Breast epithelium (tissue), 3 donors: ENCODE results near the gene DNAJB12.

Experiments used
- POLR2A ChIP-seq: fragments of 450-650 bp; IDR thresholded peaks from one replicate; pipeline ENCODE4 v1.6.1; 2016; ENCODE audit warnings: antibody characterized with exemption, mild to moderate bottlenecking, moderate library complexity
- POLR2AphosphoS5 ChIP-seq, 3 donors: sonication (generic); formaldehyde crosslinking; IDR thresholded peaks; one replicate each; pipeline ENCODE4 v1.6.1; 2017; ENCODE audit warnings: antibody characterized with exemption in 3 of 3
- TF ChIP-seq, protein P1 (sequence below), 3 donors: fragments of 450-650 bp; IDR thresholded peaks; one replicate each; pipeline ENCODE4 v1.5.1; 2016 to 2017; ENCODE audit warnings: antibody characterized with exemption in 3 of 3, mild to moderate bottlenecking in 3 of 3, moderate library complexity in 3 of 3

DNA sequence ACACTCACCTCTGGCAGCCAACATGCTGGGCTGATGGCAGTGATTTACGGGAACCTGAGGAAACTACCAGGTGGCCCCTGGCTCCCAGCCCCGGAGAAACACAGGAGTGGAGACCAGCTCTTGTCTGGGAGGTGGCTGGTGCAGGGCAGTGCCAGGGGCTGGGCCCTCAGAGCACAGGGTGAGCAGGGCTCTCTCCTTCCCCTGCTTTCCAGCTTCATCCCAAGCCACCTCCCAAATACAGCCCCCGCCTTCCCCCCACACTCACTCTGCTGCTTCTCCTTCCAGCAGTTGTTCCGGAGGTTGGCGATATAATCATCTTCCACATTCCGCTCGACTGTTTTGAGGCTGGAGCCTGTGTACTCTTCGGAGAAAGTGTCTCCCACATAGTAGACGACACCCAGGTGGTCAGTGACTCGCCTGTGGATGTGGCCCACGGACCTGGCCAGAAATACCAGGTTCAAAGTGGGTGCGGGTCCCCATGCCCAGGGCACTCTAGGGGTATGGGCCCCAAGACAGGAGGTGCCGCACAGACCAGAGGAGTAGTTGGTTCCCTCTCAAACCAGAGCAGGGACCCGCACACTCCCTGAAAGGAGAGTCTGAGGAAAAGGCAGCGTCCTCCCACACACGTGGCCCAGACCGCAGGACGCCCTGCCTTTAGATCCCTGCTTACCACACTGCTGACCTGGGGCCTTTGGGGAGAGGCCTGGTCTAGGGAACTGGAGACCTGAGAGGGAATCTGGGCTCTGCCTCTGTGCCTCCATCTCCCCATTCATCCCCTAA lies 18.3 kb downstream of the DNAJB12 start:
- TF ChIP-seq POLR2A (no peak), POLR2AphosphoS5 (IDR thresholded peaks at IDR 0.05) (no peak)
- TF ChIP-seq, protein P1, sequence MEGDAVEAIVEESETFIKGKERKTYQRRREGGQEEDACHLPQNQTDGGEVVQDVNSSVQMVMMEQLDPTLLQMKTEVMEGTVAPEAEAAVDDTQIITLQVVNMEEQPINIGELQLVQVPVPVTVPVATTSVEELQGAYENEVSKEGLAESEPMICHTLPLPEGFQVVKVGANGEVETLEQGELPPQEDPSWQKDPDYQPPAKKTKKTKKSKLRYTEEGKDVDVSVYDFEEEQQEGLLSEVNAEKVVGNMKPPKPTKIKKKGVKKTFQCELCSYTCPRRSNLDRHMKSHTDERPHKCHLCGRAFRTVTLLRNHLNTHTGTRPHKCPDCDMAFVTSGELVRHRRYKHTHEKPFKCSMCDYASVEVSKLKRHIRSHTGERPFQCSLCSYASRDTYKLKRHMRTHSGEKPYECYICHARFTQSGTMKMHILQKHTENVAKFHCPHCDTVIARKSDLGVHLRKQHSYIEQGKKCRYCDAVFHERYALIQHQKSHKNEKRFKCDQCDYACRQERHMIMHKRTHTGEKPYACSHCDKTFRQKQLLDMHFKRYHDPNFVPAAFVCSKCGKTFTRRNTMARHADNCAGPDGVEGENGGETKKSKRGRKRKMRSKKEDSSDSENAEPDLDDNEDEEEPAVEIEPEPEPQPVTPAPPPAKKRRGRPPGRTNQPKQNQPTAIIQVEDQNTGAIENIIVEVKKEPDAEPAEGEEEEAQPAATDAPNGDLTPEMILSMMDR (IDR thresholded peaks at IDR 0.05): no peak
